ENCODE data around the gene GNA12.

Gene GNA12

DNA sequence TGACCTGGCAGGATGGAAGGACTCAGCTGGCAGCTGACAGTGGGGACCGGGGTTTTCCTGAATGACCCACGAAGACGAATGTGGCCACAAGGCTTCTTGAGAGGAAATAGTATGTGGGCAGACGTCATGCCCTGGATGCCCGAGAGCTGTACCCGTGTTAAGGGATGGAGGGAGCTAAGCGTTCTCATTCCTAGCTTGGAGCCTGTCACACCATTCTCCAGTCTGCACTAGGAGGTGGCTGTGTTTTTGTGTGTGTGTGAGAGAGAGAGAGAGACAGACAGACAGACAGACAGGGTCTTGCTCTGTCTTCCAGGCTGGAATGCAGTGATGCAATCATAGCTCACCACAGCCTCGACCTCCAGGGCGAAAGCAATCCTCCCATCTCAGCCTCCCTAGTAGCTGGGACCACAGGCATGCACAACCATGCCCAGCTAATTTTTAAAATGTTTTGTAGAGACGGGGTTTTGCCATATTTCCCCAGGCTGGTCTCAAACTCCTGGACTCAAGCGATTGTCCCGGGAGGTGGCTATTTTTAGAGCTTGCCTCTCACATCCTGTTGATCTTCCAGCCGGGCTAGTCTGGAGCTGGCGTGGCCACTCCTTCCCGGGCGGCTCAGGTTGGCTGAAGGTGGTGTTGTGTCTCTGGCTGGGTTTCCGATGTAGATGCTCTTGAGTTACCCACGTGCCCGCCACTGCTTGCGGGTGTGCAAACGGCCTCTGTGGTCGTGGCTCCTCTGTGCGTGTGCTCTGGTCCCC lies 154.0 kb downstream of the GNA12 start:
- TF ChIP-seq TAF1 (IDR thresholded peaks at IDR 0.05; ENCODE audit: borderline replicate concordance, insufficient read depth, low read length): no peak
- TF ChIP-seq SIN3A (IDR thresholded peaks at IDR 0.05; ENCODE audit: borderline replicate concordance, insufficient read depth, low read length): no peak
- TF ChIP-seq FOXP2 (optimal IDR thresholded peaks at IDR 0.05; ENCODE audit: borderline replicate concordance, extremely low read depth, extremely low read length, insufficient read depth): peak; percentile 68

DNA sequence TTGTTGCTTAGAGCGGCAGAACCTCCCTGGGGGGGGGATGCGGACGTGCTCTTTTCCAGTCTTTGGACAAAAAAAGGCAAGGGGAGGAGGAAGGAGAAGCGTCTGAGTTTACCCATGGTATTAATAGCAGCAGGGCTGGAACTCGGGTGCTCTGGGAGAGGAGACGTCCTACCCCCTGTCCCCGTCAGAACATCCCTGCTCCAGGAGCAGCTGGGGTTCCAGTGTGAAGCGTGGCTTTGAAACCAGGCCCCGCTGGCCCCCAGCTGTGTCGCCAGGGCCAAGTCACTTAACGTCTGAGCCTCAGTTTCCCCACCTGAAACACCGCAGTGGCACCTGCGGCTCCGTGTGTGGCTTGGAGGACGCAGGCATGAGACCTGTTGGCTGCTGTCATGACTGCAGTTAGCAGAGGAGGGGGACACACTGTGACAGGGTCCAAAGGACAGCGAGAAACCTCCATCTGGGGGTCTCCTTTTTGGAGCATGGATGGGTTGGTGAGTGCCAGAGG lies 154.7 kb downstream of the GNA12 start:
- TF ChIP-seq POLR2AphosphoS5 (IDR thresholded peaks at IDR 0.05; ENCODE audit: low read depth, low read length): no peak
- TF ChIP-seq, protein P1, sequence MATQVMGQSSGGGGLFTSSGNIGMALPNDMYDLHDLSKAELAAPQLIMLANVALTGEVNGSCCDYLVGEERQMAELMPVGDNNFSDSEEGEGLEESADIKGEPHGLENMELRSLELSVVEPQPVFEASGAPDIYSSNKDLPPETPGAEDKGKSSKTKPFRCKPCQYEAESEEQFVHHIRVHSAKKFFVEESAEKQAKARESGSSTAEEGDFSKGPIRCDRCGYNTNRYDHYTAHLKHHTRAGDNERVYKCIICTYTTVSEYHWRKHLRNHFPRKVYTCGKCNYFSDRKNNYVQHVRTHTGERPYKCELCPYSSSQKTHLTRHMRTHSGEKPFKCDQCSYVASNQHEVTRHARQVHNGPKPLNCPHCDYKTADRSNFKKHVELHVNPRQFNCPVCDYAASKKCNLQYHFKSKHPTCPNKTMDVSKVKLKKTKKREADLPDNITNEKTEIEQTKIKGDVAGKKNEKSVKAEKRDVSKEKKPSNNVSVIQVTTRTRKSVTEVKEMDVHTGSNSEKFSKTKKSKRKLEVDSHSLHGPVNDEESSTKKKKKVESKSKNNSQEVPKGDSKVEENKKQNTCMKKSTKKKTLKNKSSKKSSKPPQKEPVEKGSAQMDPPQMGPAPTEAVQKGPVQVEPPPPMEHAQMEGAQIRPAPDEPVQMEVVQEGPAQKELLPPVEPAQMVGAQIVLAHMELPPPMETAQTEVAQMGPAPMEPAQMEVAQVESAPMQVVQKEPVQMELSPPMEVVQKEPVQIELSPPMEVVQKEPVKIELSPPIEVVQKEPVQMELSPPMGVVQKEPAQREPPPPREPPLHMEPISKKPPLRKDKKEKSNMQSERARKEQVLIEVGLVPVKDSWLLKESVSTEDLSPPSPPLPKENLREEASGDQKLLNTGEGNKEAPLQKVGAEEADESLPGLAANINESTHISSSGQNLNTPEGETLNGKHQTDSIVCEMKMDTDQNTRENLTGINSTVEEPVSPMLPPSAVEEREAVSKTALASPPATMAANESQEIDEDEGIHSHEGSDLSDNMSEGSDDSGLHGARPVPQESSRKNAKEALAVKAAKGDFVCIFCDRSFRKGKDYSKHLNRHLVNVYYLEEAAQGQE (IDR thresholded peaks at IDR 0.05; ENCODE audit: insufficient read depth in 1 of 2, low read depth in 2 of 2, low read length in 2 of 2): no peak

DNA sequence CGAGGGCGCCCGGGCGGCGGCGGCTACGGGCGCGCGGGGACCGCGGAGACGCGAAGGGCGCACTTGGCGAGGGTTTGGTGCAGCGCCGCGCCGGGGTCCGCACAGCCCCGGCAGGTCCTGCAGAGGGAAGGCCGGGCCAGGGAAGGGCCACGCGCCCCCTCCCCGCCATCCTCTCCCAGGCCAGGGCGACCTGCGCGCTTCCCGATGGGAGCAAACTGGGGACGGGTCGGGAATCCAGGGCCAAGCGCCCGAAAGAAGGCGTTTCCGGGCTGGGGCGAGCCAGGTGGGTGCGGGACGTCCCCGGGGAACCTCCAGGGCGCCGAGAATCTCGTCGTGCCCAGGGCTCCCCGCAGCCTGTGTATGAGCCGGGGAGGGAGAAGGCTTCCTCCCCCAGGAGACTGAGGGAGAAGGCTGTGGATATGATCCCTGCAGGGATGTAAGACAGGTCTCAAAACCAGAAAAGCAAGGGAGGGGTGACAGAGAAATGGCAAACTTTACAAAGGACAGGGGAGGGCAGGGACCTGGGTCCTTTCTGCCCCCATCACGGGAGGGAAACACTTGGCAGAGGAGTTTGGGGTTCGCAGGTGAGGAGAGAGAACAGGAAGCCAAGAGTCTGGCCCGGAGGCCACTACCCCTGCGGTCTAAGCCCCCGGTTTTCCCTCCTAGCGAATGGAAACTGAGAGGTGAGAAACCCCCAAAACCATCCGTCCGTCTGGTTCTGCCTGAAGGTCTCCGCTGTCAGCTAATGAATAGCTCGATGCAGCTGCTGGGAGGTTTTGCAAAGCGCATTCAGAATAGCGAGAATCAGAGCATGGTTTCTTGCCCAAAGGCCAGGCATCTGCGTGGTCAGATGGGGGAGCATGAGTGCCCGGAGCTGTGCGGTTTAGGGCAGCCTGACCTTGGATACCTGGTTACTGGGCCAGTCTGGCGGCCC lies 155.4 kb downstream of the GNA12 start:
- no peak for TF ChIP-seq SIN3A (IDR thresholded peaks at IDR 0.05; ENCODE audit: borderline replicate concordance, insufficient read depth, low read length)
- TF ChIP-seq FOXP2 (optimal IDR thresholded peaks at IDR 0.05; ENCODE audit: borderline replicate concordance, extremely low read depth, extremely low read length, insufficient read depth): no peak
- TF ChIP-seq, protein P1 (IDR thresholded peaks at IDR 0.05; ENCODE audit: insufficient read depth in 1 of 2, low read depth in 2 of 2, low read length in 2 of 2): no peak
- no peak for TF ChIP-seq POLR2AphosphoS5 (IDR thresholded peaks at IDR 0.05; ENCODE audit: low read depth, low read length)
- no peak for TF ChIP-seq TAF1 (IDR thresholded peaks at IDR 0.05; ENCODE audit: borderline replicate concordance, insufficient read depth, low read length)

DNA sequence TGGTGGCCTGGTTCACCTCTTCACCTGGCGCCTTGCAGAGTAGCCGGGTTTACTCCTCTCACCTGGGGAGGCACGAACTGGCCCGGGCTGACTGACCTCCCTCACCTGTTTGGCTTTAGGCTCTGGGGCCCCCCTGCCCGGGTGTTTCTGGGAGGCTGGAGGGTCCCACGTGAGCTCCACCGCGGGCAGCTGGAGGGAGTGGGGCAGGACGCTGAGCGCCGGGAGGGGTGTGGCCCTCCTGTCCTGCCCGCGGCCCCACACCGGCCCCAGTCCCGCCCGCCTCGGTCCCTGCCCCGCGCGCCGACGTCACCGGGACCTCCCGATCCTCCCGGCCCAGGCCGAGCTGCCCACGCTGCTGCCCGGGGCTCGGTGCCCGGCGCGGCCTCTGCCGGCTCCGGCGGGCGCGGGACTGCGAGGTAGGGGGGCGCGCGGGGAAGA lies 156.2 kb downstream of the GNA12 start, which contains the start of gene AMZ1:
AMZ1 (plus strand) TSS at position 322 of the 438 bp plus-strand sequence. CDS start 12,250 bp downstream, outside the sequence.
- TF ChIP-seq, protein P1 (IDR thresholded peaks at IDR 0.05; ENCODE audit: insufficient read depth in 1 of 2, low read depth in 2 of 2, low read length in 2 of 2): no peak
- no peak for TF ChIP-seq SIN3A (IDR thresholded peaks at IDR 0.05; ENCODE audit: borderline replicate concordance, insufficient read depth, low read length)
- TF ChIP-seq TAF1 (IDR thresholded peaks at IDR 0.05; ENCODE audit: borderline replicate concordance, insufficient read depth, low read length): no peak
- no peak for TF ChIP-seq POLR2AphosphoS5 (IDR thresholded peaks at IDR 0.05; ENCODE audit: low read depth, low read length)
- no peak for TF ChIP-seq FOXP2 (optimal IDR thresholded peaks at IDR 0.05; ENCODE audit: borderline replicate concordance, extremely low read depth, extremely low read length, insufficient read depth)

DNA sequence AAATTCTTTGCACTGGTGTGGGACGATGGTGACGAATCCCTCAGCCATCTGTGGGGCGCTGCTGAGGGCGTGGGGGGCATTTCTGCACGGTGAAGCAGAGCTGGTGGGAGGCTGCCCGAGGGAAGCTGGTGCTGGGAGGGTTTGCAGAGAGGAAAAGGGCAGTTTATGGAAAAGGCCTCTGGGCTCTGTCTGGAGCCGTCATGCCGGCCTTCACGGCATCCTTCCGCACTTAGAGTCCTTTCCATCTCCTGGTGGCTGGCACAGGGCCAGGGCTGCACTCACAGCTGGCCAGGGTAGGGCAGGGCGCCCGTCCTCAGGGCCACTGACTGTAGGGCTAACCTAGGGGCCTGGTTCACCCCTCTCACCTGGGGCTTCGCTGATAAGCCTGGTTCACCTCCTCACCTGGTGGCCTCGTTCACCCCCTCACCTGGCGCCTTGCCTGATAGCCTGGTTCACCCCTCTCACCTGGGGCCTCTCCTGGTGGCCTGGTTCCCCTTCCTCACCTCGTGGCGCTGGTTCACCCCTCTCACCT lies 156.7 kb downstream of the GNA12 start:
- TF ChIP-seq, protein P1 (IDR thresholded peaks at IDR 0.05; ENCODE audit: insufficient read depth in 1 of 2, low read depth in 2 of 2, low read length in 2 of 2): no peak
- TF ChIP-seq SIN3A (IDR thresholded peaks at IDR 0.05; ENCODE audit: borderline replicate concordance, insufficient read depth, low read length): no peak

Measured in PFSK-1 (cell line).